ENCODE results near the gene SMOC1. TPM values are rescaled to one million over a fixed set of nuclear protein-coding genes. Genes with fewer than 3 reads are reported as not detected.

Gene SMOC1
- total RNA-seq, 1 experiment from 2014 or later: not detected

GRCh38 chr14:69880893-69881292 lies 1.7 kb downstream of the SMOC1 start:
- no peak for DNase-seq
- TF ChIP-seq CTCF (conservative IDR thresholded peaks at IDR 0.05) (no peak), EZH2 (IDR thresholded peaks at IDR 0.05; ENCODE audit: low read depth) (no peak)
- H3K4me3 ChIP-seq: no peak overlapping the region
- no peaks in the 10 kb centered on the region for H4K20me1 ChIP-seq (ENCODE audit: insufficient read depth)
- no peaks in the 10 kb centered on the region for H3K4me1 ChIP-seq (replicated peaks; ENCODE audit: insufficient read depth)
- H3K9me2 ChIP-seq (ENCODE audit: insufficient read depth): no peaks in the 10 kb centered on the region
- H3K79me2 ChIP-seq (ENCODE audit: low read depth): no peaks in the 10 kb centered on the region
- BruUV-seq (replicated peaks): no TSS peak
- no peak overlapping the region for H3K27ac ChIP-seq
- no peaks in the 10 kb centered on the region for H3F3A ChIP-seq (ENCODE audit: insufficient read depth, low read depth)
- H3K27me3 ChIP-seq (ENCODE audit: insufficient read depth, low read depth): peaks cover 31% of the 10 kb centered on the region; the same call in 1 of the 2 replicates
- ChIA-PET CTCF (no interaction called here), POLR2A (ENCODE audit: unreplicated experiment) (no interaction called here)
- H3K4me2 ChIP-seq: no peak overlapping the region
- H3K36me3 ChIP-seq (ENCODE audit: low read depth): no peaks in the 10 kb centered on the region
- intact Hi-C loops (cut with micrococcal nuclease; ENCODE audit: unreplicated experiment): no loop called here
- H3K9me3 ChIP-seq (ENCODE audit: insufficient read depth, low read depth): no peaks in the 10 kb centered on the region
- H2AFZ ChIP-seq: no peak overlapping the region

- TF ChIP-seq CTCF (conservative IDR thresholded peaks at IDR 0.05): no peak
- TF ChIP-seq EZH2 (IDR thresholded peaks at IDR 0.05; ENCODE audit: low read depth): no peak
- Histone ChIP-seq H3K27me3 (ENCODE audit: insufficient read depth, low read depth) (peaks cover 31% of the 10 kb centered on the region; the same call in 1 of the 2 replicates), H3K4me1 (replicated peaks; ENCODE audit: insufficient read depth) (no peaks in the 10 kb centered on the region), H3K9me3 (ENCODE audit: insufficient read depth, low read depth) (no peaks in the 10 kb centered on the region), H3K9me2 (ENCODE audit: insufficient read depth) (no peaks in the 10 kb centered on the region), H3K4me2 (no peak overlapping the region), H3K79me2 (ENCODE audit: low read depth) (no peaks in the 10 kb centered on the region), H4K20me1 (ENCODE audit: insufficient read depth) (no peaks in the 10 kb centered on the region), H3F3A (ENCODE audit: insufficient read depth, low read depth) (no peaks in the 10 kb centered on the region), H2AFZ (no peak overlapping the region), H3K4me3 (no peak overlapping the region), H3K27ac (no peak overlapping the region), H3K36me3 (ENCODE audit: low read depth) (no peaks in the 10 kb centered on the region)
- DNase-seq: no peak
- intact Hi-C loops (cut with micrococcal nuclease; ENCODE audit: unreplicated experiment): no loop called here
- POLR2A ChIA-PET (ENCODE audit: unreplicated experiment): no interaction called here
- BruUV-seq (replicated peaks): no TSS peak
- CTCF ChIA-PET: no interaction called here
Measured at GRCh38 chr14:69882116-69882864, 3.1 kb downstream of the SMOC1 start.

- intact Hi-C loops (cut with micrococcal nuclease; ENCODE audit: unreplicated experiment): no loop called here
- H3K27ac ChIP-seq: no peak overlapping the region
- H3K4me1 ChIP-seq (replicated peaks; ENCODE audit: insufficient read depth): no peaks in the 10 kb centered on the region
- H3K9me3 ChIP-seq (ENCODE audit: insufficient read depth, low read depth): no peaks in the 10 kb centered on the region
- H3K79me2 ChIP-seq (ENCODE audit: low read depth): no peaks in the 10 kb centered on the region
- POLR2A ChIA-PET (ENCODE audit: unreplicated experiment): no interaction called here
- BruUV-seq (replicated peaks): no TSS peak
- H3F3A ChIP-seq (ENCODE audit: insufficient read depth, low read depth): no peaks in the 10 kb centered on the region
- no peak overlapping the region for H2AFZ ChIP-seq
- no peaks in the 10 kb centered on the region for H4K20me1 ChIP-seq (ENCODE audit: insufficient read depth)
- TF ChIP-seq CTCF (conservative IDR thresholded peaks at IDR 0.05) (no peak), EZH2 (IDR thresholded peaks at IDR 0.05; ENCODE audit: low read depth) (no peak)
- no peak overlapping the region for H3K4me2 ChIP-seq
- H3K27me3 ChIP-seq (ENCODE audit: insufficient read depth, low read depth): peaks cover 31% of the 10 kb centered on the region; the same call in 1 of the 2 replicates
- no peaks in the 10 kb centered on the region for H3K9me2 ChIP-seq (ENCODE audit: insufficient read depth)
- no peak for DNase-seq
- CTCF ChIA-PET: no interaction called here
- H3K36me3 ChIP-seq (ENCODE audit: low read depth): no peaks in the 10 kb centered on the region
- no peak overlapping the region for H3K4me3 ChIP-seq
Measured at GRCh38 chr14:69882915-69883314, 3.7 kb downstream of the SMOC1 start.
